ENCODE measurements around the gene NR3C2.

Gene NR3C2

DNA sequence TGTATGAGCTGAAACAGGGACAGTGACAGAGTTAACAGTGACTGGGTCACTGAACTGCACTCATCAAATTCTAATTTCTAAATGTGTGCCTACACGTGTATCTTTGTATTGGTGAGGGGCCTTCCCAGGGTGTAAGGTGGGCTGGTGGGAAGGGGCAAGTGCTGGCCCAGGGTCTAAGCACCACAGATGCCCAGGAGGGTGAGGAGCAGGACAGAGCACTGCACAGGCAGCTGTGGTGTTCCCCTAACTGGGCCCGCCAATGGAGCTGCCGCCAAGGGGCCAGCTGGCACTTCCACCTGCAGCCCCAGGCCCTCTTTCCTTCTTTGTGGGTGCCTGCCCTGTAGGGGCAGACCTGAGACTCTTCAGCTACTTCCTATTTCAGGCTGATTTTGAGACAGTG is 360.5 kb downstream of the NR3C2 start:
- CTCF ChIA-PET, result no interaction called here

GRCh38 chr4:148081267-148081666 is 360.9 kb downstream of the NR3C2 start:
- TF ChIP-seq, protein P1, sequence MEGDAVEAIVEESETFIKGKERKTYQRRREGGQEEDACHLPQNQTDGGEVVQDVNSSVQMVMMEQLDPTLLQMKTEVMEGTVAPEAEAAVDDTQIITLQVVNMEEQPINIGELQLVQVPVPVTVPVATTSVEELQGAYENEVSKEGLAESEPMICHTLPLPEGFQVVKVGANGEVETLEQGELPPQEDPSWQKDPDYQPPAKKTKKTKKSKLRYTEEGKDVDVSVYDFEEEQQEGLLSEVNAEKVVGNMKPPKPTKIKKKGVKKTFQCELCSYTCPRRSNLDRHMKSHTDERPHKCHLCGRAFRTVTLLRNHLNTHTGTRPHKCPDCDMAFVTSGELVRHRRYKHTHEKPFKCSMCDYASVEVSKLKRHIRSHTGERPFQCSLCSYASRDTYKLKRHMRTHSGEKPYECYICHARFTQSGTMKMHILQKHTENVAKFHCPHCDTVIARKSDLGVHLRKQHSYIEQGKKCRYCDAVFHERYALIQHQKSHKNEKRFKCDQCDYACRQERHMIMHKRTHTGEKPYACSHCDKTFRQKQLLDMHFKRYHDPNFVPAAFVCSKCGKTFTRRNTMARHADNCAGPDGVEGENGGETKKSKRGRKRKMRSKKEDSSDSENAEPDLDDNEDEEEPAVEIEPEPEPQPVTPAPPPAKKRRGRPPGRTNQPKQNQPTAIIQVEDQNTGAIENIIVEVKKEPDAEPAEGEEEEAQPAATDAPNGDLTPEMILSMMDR (IDR thresholded peaks at IDR 0.05; ENCODE audit: insufficient read depth, low read length, missing control alignments), result no peak
- ChIA-PET CTCF (interaction anchor here (1.0 kb wide), 1 partner anchor 27 kb away, joined by 3 read pairs; no protein-coding TSS in a partner anchor), POLR2A (no interaction called here)
- no peak overlapping the region for H3K4me3 ChIP-seq (ENCODE audit: low read depth, low read length)
- DNase-seq (ENCODE audit: low read depth, low spot score), result no peak

More for the DNA sequence above, 360.5 kb downstream of the NR3C2 start:
- H3K4me3 ChIP-seq (ENCODE audit: low read depth, low read length), result no peak overlapping the region
- POLR2A ChIA-PET, result no interaction called here
- no peak for DNase-seq (ENCODE audit: low read depth, low spot score)
- TF ChIP-seq, protein P1 (IDR thresholded peaks at IDR 0.05; ENCODE audit: insufficient read depth, low read length, missing control alignments), result no peak

DNA sequence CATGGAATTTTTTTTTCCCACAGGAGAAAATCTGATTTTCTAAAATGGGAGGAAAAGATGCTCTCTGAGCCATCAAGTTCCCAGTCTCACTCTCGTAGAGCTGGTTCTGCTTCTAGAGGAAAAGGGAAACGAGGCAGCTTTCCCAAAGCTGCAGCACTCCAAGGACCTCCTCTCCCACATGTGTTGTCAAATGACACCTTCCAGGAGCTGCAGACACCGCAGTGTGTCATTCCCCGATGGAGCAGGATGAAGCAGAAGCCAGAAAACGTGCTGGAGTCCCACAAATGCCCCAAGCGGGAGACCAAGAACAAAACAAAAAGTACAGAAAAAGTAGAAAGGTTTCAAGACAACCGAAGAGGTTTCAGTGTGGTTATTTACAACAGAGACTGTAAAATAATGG is 362.3 kb downstream of the NR3C2 start:
- no peak overlapping the region for H3K4me3 ChIP-seq (ENCODE audit: low read depth, low read length)
- DNase-seq (ENCODE audit: low read depth, low spot score), result no peak
- TF ChIP-seq, protein P1 (IDR thresholded peaks at IDR 0.05; ENCODE audit: insufficient read depth, low read length, missing control alignments), result no peak
- ChIA-PET CTCF (no interaction called here), POLR2A (no interaction called here)

DNA sequence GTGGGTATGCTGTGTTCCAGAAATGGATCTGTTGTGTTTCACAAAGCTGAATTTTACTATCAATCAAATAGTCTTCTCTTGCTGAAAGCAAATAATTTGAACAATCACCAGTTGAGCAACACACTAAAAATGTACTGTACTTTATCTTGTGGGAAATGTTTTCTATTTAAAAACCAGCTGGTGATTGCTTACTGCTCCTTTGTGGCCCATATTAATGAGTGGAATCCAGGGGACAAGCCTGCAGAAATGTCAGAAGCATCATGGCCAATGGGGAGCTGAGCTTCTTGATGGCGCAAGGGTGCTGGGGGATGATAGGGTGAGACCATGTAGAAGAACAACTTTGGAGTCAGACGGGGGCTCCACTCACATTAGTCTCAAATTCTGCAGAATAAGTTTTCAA is 364.2 kb downstream of the NR3C2 start:
- no peak overlapping the region for H3K4me3 ChIP-seq (ENCODE audit: low read depth, low read length)
- CTCF ChIA-PET, result interaction anchor here (1.2 kb wide), 1 partner anchor 10 kb away, joined by 3 read pairs; no protein-coding TSS in a partner anchor
- no peak for DNase-seq (ENCODE audit: low read depth, low spot score)
- POLR2A ChIA-PET, result no interaction called here
- TF ChIP-seq, protein P1 (IDR thresholded peaks at IDR 0.05; ENCODE audit: insufficient read depth, low read length, missing control alignments), result no peak

DNA sequence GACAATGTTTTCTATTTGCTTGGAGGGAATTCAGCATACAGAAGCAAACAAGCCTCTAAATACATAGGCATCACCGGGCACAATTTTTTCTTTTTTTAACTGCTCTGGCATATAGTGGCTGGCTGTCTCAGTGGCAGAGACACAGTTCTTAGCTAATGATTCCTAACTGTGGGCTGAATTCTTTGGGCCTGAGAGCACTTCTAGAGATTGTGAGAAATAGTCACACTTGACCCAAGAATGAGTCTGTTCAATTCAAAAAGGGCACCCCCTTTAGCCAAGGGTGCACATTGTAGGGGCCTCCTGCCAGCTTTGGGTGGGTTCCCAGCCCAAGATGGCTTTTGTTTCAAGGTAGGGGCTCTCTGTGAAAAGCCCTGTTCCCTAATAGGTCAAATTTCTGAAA is 364.6 kb downstream of the NR3C2 start:
- no peak overlapping the region for H3K4me3 ChIP-seq (ENCODE audit: low read depth, low read length)
- no peak for DNase-seq (ENCODE audit: low read depth, low spot score)
- CTCF ChIA-PET, result interaction anchor here (1.0 to 1.2 kb wide), 2 partner anchors 9 to 16 kb away, joined by 3 read pairs; no protein-coding TSS in a partner anchor
- TF ChIP-seq, protein P1 (IDR thresholded peaks at IDR 0.05; ENCODE audit: insufficient read depth, low read length, missing control alignments), result no peak
- POLR2A ChIA-PET, result no interaction called here

- ChIA-PET POLR2A (no interaction called here), CTCF (interaction anchor here (1.0 to 1.2 kb wide), 2 partner anchors 8 to 16 kb away, joined by 3 read pairs; no protein-coding TSS in a partner anchor)
- TF ChIP-seq, protein P1 (IDR thresholded peaks at IDR 0.05; ENCODE audit: insufficient read depth, low read length, missing control alignments), result no peak
- DNase-seq (ENCODE audit: low read depth, low spot score), result no peak
- no peak overlapping the region for H3K4me3 ChIP-seq (ENCODE audit: low read depth, low read length)
Observed at GRCh38 chr4:148076964-148077363, 365.2 kb downstream of the NR3C2 start.
